ENCODE results near the gene ERC2. TPM values are rescaled to one million over a fixed set of nuclear protein-coding genes. Genes with fewer than 3 reads are reported as not detected.

The ERC2 gene
- total and polyA plus RNA-seq, 2 of the 13 experiments (the other 11 are each of a cell fraction or from before 2014, with no cell fraction given), result 0.16 to 0.22 TPM

DNA sequence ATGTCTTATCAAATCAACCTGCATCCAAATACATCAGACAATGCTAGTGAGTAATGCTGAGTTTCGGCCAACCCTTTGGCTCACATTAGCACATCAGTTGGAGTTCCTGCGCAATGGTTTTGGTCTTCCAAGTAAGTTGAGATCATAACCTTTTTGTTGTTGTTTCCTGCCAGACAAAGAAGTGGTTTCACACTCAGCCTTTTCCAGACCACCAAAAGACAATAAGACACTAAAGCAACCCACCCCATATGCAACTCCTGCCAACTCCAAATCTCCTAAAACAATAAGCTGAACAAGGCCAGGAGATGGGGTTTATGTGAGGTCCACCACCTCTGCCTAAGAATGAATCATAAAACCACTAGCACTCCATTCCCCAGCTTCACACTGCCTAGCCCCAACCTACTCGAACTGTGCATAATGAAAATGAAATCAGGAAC, 177.0 kb downstream of the ERC2 start:
- FAIRE-seq (no peak), ATAC-seq (no peak), DNase-seq (ENCODE audit: low spot score) (no peak)
- H2AFZ ChIP-seq (ENCODE audit: low read length), result no peak overlapping the region
- H3K4me1 ChIP-seq (ENCODE audit: insufficient read depth, low read length), result no peaks in the 10 kb centered on the region
- H3K36me3 ChIP-seq (replicated peaks in 1 of 2; ENCODE audit: control insufficient read depth in 1 of 2, insufficient read depth in 2 of 2, low read length in 2 of 2), result no peaks in the 10 kb centered on the region
- no peak overlapping the region for H3K9ac ChIP-seq (ENCODE audit: insufficient read depth, low read depth, low read length)
- TF ChIP-seq, protein P1, sequence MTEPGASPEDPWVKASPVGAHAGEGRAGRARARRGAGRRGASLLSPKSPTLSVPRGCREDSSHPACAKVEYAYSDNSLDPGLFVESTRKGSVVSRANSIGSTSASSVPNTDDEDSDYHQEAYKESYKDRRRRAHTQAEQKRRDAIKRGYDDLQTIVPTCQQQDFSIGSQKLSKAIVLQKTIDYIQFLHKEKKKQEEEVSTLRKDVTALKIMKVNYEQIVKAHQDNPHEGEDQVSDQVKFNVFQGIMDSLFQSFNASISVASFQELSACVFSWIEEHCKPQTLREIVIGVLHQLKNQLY (CRISPR knock-in tag; IDR thresholded peaks at IDR 0.05), result no peak
- TF ChIP-seq TERF1 (CRISPR knock-in tag; IDR thresholded peaks at IDR 0.05), result no peak
- no peak for TF ChIP-seq ZNF672 (CRISPR knock-in tag; IDR thresholded peaks at IDR 0.05)
- no peak for TF ChIP-seq ZMAT3 (CRISPR knock-in tag; conservative IDR thresholded peaks at IDR 0.05)
- TF ChIP-seq ZMYM2 (CRISPR knock-in tag; IDR thresholded peaks at IDR 0.05), result no peak
- TF ChIP-seq BATF2 (CRISPR knock-in tag; IDR thresholded peaks at IDR 0.05), result no peak
- TF ChIP-seq TP53 (CRISPR knock-in tag; conservative IDR thresholded peaks at IDR 0.05), result no peak
- TF ChIP-seq CCDC6 (CRISPR knock-in tag; IDR thresholded peaks at IDR 0.05), result no peak
- no peak for TF ChIP-seq NCOA2 (CRISPR knock-in tag; IDR thresholded peaks at IDR 0.05)
- no peak for TF ChIP-seq ZNF280D (CRISPR knock-in tag; IDR thresholded peaks at IDR 0.05)
- no peak for TF ChIP-seq ZNF207 (IDR thresholded peaks at IDR 0.05; ENCODE audit: borderline replicate concordance)
- no peak for TF ChIP-seq RFX3 (CRISPR knock-in tag; IDR thresholded peaks at IDR 0.05)
- intact Hi-C loops (cut with micrococcal nuclease; ENCODE audit: unreplicated experiment), result no loop called here
- no TSS peak for BruUV-seq (replicated peaks)
- no peaks in the 10 kb centered on the region for H3K79me2 ChIP-seq (ENCODE audit: insufficient read depth, low read length)
- no peaks in the 10 kb centered on the region for H4K20me1 ChIP-seq (ENCODE audit: insufficient read depth, low read length)
- H3K4me3 ChIP-seq (replicated peaks in 1 of 3; ENCODE audit: insufficient read depth in 1 of 3, low read depth in 2 of 3, low read length in 3 of 3), result no peak overlapping the region
- H3K27me3 ChIP-seq (ENCODE audit: control insufficient read depth in 1 of 2, insufficient read depth in 2 of 2, low read length in 2 of 2), result peaks cover 1 to 5% of the 10 kb centered on the region in 2 experiments; a peak in 1 of 5 replicates
- H3K4me2 ChIP-seq (ENCODE audit: low read depth, low read length), result no peak overlapping the region
- ChIA-PET POLR2A (no interaction called here), CTCF (ENCODE audit: low intra/inter-chr PET ratio, low total read pairs) (no interaction called here)
- no peaks in the 10 kb centered on the region for H3K9me3 ChIP-seq (ENCODE audit: low read length)
- WGBS (ENCODE audit: low lambda C conversion rate), result 36% methylated on average over 3 of the region's 3 CpGs
- in situ Hi-C loops (cut with HindIII; ENCODE audit: extremely low pct_ligation_motif_present, low pct_unique_long_range_greater_than_20kb), result no loop called here
- no peak overlapping the region for H3K27ac ChIP-seq (ENCODE audit: extremely low read length, insufficient read depth, low read length)
